Endometrium (tissue), 2 donors: ENCODE results near the gene SYTL3.
"Not testable (repeated sequence)": the region's sequence is repeated elsewhere in the genome, so short reads cannot be mapped to it uniquely, and the experiment has no call there.

ENCODE experiments used
- FAIRE-seq: peaks from 2 replicates; lab custom pipeline; 2012; peaks lifted over from hg19 to GRCh38; lab: Jason Lieb, UNC
- donor health status: control.
- donor health status: control.

The SYTL3 gene

DNA sequence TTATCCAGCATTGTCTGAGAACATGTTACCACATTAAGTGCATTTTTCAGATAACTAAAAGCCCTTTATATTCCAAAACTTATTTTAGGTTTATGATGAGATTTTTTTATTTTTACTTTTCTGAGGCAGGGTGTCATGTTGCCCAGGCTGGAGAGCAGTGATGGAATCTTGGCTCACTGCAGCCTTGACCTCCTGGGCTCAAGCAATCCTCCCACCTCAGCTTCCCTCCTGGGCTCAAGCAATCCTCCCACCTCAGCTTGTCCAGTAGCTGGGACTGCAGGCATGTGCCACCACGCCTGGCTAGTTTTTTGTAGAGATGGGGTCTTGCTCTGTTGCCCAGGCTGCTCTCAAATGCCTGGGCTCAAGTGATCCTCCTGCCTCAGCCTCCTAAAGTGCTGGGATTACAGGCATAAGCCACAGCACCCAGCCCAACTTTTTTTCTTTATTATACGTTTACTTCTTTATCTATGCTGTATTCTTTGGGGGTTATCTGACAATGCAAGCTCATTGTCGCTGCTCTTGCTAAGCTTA, 11.5 kb upstream of the SYTL3 start:
- no peak for FAIRE-seq

DNA sequence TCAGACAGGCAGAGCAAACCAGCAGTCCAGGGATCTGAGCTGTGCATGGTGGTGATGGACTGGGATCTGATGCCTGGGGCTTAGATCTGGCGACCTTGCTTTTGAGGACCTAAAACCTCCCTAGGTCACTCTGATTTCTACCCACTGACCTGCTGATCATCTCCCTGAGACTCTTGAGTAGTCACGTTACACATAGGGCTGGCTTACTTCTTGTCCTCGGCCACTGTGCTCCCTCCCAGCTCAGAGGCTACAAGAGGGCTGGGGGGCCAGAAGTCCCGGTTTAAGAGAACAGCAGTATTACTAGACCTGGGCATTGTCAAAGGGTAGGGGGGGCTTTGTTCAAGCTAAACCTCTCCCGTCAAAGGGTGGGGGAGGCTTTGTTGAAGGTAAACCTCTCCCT, 10.8 kb upstream of the SYTL3 start:
- no peak for FAIRE-seq

DNA sequence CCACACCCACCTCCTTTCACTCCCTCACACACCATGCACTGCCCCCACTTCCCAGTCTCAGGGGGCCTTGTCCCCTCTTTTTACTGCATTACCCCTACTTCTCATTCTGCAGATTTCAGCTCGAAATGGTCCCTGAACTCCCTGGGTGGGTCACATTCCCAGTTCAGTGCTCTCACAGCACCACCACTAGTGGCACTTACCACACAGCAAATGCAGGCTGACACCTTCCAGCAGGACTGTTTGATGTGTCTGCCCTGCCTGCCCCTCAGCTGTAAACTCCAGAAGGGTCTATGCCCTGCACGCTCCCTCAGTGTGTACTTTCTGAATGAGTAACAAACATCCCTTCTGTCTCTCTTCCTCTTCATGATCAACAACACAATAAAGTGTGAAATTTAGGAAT, 9.3 kb upstream of the SYTL3 start:
- no peak for FAIRE-seq

DNA sequence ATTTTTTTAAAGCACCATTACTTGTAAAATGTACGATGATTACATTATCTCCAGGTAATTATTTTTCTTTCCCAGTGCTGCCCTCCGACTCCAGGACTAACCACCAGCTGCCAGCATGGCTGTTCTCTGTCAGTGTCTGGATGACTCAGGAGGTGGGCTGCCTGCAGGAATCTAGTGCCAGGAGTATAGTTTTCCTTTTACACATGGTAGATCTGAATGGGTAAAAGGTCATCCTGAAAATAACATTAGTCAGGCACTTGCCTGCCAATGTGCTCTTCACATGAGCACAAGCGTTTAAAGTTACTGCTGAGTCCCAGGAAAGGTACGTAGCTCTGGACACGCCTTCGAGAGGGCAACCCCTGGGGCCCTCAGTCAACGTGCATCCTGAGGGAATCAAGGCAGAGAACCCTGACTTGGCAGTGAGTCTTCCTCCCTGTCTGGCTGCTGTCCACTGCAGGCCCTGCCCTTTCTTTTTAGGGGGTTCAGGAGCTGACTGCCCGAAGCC, 7.7 kb upstream of the SYTL3 start:
- FAIRE-seq: no peak

DNA sequence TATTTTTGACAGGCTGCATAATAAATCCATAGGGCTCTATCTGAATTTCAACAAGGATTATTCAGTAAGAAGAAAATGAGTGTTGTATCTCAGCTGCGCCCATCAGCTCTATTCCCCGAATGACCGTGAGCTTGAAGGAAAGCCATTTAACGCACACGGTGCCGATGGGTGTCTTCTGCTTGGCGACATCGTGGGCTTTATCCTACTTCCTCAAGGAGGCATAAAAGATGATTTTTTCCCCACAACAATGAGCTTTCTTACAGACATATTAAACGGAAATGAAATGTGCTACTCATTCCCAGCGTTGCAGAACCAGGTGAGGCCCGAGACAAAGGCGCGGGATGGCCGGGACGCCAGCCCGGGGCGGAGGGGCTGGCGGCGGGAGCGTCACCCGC, 6.0 kb upstream of the SYTL3 start:
- no peak for FAIRE-seq

DNA sequence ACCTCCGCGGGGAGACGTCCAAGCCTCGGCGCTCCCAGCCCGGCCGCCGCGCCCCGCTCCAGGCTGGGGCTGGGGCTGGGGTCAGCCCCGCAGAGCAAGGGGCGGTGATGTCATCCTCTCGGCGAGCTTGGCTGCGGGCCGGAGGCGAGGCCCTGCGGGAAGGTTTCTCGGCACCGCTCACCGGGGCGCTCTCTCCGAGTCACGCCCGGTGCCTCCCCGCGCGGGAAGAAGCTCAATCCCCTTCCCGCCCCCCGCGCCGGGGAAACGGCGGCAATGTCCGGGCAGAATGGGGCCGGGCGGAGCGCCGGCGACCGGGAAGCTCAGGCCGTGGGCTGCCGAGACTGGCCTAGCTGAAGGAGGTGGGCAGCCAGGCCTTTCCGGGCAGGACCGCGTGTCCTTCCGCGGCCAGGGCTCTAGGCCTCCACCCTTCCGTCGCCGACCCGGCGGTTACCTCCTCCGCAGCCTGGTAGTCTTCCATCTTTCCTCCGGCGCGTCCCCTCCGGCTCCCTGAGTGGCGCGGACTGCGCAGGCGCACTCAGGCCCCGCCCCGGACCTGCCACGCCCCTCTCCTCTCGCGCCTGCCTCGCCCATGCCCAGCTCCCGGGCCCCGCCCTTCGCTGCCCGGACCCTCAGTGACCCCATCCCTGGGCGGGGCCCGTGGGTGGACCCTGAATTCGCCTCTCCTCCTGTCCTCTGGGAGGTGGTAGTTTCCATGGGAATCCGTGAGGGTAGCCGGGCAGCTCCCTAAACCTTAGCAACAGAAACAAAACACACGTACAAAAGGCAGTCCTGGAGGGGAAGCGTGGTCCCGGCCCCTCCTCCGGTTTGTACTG, 5.4 kb upstream of the SYTL3 start, which contains the start of gene DYNLT1:
Gene DYNLT1 (minus strand): TSS at position 513 of the 833 bp plus-strand sequence. CDS start 35 bp downstream, at position 478.
- FAIRE-seq: no peak

DNA sequence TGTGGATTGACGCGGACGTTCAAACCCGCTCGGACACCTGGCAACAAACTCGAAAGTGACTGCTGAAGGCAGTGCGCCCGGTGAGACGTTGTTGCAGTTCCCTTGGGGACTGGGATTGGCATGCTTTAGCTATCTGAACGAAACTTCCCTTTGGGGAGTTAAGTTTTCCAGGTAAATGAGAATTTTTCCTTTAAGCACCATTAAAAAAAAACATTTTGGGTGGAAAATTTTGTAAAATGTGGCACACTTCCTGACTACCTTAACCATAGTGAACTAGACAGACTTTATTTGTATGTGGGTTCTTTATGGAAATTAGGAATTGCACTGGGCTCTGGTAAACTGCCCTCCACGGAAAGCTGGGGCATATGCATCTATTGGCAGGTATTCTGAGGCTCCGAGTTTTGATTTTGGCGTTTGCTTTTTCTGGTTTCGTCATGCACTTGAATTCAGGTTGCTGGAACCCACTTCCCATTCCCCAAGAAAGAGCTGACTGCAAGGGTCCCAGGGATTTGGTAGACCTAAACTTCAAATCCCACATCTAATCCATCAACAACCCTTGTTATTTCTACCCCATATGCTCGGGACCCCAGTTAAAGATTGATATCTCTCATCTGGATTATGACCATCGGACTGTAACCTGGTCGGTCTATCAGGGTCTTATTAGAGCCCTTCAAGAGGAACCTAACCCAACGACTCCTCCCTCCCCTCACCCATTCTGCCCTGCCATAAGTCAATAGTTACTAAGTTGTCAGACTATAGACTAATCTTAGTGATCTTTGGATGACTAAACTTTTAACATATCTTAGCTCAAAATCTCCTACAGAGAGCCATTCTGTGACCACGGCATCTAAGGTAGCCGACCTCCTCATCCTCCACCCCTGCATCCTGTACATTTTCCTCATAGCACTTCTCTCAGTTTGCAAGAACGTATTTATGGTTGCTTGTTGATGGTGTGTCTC, 4.5 kb upstream of the SYTL3 start:
- no peak for FAIRE-seq

DNA sequence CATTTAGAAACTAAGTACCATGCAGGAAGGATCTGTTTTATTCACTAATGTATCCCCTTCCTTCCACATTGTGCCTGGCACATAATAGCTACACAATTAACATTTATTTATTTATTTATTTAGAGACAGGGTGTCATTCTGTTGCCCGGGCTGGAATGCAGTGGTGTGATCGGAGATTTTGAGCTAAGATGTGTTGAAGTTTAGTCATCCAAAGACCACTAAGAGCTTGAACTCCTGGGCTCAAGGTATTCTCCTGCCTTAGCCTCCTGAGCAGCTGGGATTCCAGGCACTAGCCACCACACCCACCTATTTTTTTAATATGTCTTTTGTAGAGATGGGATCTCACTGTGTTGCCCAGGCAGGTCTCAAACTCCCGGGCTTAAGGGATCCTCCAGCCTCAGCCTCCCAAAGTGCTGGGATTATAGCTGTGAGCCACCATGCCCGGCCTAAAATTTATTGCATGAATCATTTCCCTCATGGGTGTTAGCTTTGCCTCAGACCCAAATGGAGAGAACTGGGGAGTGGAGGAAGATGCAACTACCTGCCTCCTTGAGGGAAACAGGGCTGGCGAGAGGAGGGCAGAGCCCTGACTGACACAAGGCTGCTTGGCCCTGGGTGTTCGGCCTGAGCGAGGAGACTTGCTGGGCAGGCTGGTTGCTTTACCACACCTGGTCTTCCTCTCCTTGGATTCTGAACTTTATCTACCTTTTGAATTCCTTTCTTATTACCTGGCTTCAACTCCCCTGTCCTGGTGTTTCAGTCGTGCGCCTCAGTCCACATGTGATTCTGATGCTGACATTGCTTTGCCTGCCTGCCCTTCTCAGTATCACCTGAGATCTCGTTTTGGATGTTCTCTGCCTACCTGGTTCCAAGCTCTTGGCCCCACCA, 3.6 kb upstream of the SYTL3 start:
- FAIRE-seq: no peak

DNA sequence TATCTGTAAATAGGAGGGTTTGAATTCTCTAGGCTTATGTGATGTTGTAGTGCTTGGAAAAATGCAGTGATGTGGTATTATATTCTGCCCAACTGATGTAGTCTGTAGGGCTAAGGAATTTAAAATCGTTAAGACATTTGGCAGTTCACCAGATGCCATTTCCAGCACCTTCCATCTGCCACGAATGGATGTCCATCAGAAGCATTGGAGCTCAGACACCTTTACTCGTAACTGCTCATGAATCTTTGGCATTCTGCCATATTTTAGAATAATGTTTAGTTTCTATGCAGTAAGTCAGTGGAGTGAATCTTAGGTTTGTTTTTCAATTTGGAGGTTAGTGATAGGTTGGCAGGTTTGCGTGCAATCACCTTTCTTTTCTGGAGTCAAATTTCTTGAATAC, 2.4 kb upstream of the SYTL3 start:
- no peak for FAIRE-seq

DNA sequence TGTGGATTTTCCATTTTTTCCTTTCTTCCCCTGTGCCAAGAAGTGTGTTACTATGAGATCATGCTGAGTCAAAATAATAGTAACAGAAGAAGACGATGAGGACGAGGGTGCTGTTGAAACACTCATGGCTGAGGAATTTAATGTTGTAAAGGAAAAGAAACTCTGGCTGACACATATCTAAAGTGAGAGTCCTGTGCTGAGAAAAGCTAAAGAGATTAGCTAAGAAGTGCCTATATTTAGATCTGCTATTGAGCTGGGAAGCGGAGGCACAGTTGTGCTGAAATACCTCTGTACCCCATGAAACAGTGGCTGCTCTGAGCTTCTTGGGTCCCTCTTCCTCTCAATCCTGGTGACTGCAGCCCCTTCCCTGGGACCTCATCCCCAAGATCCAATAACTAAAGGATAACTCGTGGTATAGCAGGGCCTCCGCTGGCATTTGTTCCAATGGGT, 1.1 kb upstream of the SYTL3 start:
- FAIRE-seq: no peak

DNA sequence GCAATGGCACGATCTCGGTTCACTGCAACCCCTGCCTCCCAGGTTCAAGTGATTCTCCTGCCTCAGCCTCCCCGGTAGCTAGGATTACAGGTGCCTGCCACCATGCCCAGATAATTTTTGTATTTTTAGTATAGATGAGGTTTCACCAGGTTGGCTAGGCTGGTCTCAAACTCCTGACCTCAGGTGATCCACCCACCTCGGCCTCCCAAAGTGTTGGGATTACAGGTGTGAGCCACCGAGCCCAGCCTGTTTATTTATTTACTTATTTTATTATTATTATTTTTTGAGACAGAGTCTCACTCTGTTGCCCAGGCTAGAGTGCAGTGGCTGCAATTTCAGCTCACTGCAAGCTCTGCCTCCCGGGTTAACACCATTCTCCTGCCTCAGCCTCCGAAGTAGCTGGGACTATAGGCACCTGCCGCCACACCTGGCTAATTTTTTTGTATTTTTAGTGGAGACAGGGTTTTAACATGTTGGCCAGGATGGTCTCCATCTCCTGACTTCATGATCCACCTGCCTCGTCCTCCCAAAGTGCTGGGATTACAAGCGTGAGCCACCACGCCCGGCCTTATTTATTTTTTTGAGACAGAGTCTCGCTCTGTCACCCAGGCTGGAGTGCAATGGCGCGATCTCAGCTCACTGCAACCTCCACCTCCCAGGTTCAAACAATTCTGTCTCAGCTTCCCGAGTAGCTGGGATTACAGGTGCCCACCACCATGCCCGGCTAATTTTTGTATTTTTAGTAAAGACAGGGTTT, 2.3 kb downstream of the SYTL3 start:
- not testable (repeated sequence) for FAIRE-seq

DNA sequence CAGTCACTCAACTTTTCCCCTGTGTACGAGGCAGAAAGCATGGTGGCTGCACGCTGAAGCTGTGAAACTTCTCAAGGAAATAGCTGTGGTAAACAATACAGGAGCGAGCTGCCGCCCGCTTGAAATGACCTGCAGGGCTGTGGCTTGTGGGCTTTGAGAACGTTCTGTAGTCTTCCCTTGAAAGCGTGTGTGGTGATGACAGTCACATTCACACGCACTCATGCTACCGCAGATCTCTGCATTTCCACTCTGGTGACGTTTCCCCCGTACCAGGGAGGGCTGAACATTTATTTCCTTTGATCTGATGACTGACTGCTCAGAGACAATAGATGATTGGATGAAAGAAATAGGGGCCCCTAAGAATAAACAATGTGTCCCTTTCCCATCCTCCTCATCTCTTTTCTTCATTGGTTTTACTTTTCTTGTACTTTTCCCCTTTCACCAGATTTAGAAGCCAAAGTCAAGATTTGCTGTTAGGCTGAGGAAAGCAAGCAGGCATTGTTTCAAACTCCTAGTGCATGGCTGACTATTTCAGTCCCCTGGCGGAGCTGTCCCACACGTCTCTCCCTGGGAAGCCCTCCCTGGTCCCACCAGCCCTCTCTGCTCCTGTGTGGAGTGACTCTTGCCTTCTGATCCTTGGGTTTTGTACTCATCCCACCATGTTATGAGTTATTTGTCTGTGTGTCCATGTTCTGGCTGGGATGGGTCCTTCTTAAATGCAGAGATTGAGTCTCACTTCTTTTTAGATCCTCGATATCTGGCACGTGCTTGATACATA, 3.9 kb downstream of the SYTL3 start:
- no peak for FAIRE-seq

DNA sequence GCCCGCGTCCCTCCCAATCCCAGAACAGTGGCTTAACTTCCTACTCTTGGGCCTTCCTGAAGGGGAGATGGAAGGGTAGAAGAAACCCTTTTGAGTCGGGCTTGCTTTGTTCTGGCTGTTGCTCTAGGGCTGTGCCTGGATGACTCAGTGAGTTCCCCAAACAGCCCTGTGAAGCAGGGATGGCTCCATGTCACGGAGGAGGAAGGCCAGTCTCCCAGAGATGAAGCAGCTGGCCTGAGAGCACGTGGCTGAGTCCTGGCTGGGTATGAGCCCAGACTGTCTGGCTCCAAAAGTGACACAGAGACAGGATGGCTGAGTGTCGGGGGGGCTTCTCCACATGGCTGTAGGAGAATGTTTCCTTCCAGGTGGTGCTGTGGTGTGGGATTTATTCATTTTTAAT, 4.6 kb downstream of the SYTL3 start:
- FAIRE-seq: no peak

DNA sequence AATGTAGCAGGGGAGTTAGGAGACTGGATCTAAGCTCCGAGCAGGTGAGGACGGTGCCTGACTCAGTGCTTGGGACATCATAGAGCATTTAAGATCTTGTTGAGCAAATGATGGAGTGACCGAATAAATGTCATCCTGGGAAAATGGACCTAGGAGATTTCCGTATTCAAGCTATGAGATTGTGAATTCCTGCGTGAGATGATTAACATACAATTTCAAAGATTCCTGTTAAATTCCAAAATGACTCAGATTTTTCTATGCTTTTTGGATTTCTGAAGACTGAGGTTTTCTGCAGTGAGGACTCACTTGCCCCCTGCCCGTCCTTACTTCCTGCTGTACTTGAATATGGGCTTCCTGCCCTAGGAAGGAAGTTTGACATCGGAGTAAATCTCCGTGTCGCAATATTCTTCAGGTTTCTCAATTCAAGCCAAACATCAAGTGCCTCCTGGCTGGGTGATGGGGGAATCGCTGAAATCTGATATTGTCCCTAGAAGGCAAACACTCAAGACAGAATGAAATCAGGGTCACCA, 5.2 kb downstream of the SYTL3 start:
- no peak for FAIRE-seq

DNA sequence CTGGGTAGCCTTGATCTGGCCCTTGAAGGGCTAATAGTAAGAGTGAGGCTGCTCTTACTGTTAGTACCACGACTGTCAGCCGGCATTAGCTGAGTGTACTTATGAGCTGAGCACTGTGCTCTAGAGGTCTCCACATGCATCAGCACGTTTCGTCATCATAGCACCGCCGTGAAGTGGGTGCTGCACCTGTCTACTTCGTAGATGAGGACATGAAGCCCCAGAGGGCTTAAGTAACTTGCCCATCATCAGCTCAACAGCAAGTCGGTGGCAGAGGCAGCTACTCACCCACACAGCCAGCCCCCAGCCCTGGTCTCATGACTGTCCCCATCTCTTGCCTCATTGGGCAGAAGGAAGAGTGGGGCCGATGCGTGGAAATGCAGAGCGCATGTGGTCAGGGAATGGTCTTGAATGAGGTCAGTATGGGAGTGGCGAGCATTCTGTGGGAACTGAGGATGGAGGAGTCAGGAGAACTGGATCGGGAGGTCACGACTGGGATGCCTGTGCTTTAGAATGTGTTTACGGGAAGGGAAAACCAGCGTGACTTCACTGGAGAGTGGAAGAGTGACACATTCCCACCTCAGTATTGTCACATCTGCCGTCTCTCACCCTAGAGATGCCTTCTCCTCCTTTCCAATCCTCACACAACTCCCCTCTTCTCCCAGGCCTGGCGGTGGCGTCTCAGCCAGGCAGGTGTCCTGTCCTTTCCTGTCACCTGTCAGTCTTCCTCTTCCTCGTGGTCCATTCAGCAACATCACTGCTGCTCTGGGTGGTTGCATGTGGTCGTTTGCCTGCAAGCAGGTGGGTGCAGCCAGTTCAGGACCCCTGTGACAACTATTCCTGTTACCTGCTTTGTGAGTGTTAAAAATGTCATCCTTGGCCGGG, 6.0 kb downstream of the SYTL3 start:
- FAIRE-seq: no peak

DNA sequence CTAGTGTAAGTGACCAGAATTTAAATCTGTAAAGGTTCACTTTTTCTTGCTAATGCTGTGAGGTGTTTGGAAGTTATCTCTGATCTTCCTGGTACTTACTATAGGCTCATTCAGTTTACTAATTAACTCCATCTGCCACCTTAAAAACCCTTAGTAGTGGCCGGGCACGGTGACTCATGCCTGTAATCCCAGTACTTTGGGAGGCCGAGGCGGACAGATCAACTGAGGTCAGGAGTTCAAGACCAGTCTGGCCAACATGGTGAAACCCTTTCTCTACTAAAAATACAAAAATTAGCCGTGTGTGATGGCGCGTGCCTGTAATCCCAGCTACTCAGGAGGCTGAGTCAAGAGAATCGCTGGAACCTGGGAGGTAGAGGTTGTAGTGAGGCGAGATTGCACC, 7.1 kb downstream of the SYTL3 start:
- FAIRE-seq: not testable (repeated sequence)

DNA sequence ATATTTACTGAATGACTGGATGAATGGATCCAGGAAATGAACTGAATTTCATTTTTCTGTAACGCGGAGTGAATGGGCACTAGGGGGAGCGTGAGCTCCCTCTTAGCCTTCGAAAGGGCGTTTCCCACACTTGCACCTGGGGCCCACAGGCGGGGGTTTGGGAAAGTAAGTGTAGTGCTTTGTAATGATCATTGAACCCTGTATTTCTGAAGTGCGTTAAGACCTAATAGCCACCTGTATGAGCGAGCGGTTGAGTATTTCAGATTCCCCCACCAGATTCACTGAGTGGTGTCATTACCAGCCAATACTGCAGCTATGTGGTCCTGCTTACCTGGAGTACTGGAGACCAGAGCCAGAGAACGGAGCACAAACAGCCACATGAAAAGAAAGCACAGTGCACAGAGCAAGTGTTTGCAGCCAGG, 10.5 kb downstream of the SYTL3 start:
- no peak for FAIRE-seq

DNA sequence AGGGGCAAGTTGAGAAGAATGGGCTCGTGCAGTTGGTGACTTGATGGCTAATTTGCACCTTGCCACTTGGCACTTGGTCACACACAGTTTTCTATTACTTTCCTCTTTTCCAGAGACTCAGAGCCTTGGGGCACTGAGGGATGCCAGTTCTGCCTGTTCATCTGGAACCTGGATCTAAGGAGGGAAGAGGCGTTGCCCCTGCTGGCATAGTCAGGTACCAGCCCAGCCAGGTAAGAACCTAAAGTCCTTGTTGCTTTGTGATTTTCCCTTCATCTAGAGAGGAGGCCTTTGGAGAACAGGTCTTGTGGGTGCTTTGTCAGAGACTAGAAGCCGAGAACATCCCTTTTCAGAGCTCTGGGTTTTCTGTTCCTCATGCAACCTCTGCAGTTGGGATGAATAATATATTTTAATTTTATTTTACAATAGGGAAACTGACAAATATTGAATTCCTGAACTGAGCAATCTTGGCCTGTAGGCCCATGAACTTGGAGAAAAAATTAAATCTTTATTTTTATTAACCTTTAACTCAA, 11.4 kb downstream of the SYTL3 start:
- FAIRE-seq: no peak
